ENCODE results near the gene VILL. TPM values are rescaled to one million over a fixed set of nuclear protein-coding genes. Genes with fewer than 3 reads are reported as not detected.

The VILL gene
- total RNA-seq, 1 experiment from 2014 or later: 1.2 TPM

DNA sequence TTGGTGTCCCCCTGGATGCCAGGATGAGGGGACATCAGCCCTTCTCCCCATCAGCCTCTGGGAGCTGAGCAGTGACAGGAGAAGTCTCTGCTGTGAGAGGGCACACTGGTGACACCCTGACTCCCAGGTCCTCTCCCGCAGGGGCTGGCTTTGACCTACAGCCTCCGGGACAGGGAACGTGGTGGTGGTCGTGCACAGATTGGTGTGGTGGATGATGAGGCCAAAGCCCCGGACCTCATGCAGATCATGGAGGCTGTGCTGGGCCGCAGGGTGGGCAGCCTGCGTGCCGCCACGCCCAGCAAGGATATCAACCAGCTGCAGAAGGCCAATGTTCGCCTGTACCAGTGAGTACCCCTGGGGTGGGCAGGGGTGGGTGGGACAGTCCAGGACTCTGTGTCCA, 6.8 kb downstream of the VILL start:
- Histone ChIP-seq H3K4me2 (ENCODE audit: low read length) (no peak overlapping the region), H2AFZ (ENCODE audit: low read depth, low read length, poor library complexity, severe bottlenecking) (no peak overlapping the region), H3K36me3 (ENCODE audit: control insufficient read depth in 1 of 2, insufficient read depth in 2 of 2, low read length in 2 of 2) (no peaks in the 10 kb centered on the region), H3K9ac (ENCODE audit: low read length) (no peak overlapping the region), H3K4me1 (ENCODE audit: control insufficient read depth in 1 of 2, insufficient read depth in 2 of 2, low read length in 2 of 2) (peaks cover 11 to 42% of the 10 kb centered on the region in 2 experiments), H3K79me2 (ENCODE audit: insufficient read depth, low read length) (no peaks in the 10 kb centered on the region), H3K27me3 (ENCODE audit: insufficient read depth, low read length) (no peaks in the 10 kb centered on the region), H3K27ac (ENCODE audit: low read depth, low read length) (no peak overlapping the region), H3K4me3 (replicated peaks in 1 of 2; ENCODE audit: low read depth in 1 of 2, low read length in 2 of 2) (no peak overlapping the region), H3K9me2 (ENCODE audit: insufficient read depth) (no peaks in the 10 kb centered on the region), H4K20me1 (ENCODE audit: insufficient read depth) (no peaks in the 10 kb centered on the region), H3K9me3 (ENCODE audit: control insufficient read depth in 1 of 2, insufficient read depth in 1 of 2, low read depth in 1 of 2, low read length in 2 of 2) (no peaks in the 10 kb centered on the region)
- BruUV-seq (replicated peaks): no TSS peak
- ATAC-seq: no peak
- ChIA-PET POLR2A (interaction anchor here (0.9 to 1.0 kb wide), 2 partner anchors 23 to 26 kb away, joined by 3 read pairs; no protein-coding TSS in a partner anchor), CTCF (interaction anchor here (0.8 to 1.6 kb wide), 14 partner anchors 8 to 301 kb away, joined by 3 to 24 read pairs (median 4); no protein-coding TSS in a partner anchor), RAD21 (ENCODE audit: low non-redundant PET in 1 of 2, low total read pairs in 2 of 2, uncharacterized antibody in 2 of 2, unreplicated experiment in 2 of 2) (interaction anchor here (0.7 to 1.1 kb wide), 2 partner anchors 134 to 142 kb away, joined by 3 to 6 read pairs; no protein-coding TSS in a partner anchor)
- intact Hi-C loops (cut with micrococcal nuclease): no loop called here
- TF ChIP-seq SIN3A (IDR thresholded peaks at IDR 0.05; ENCODE audit: low read depth): no peak
- TF ChIP-seq ELF1 (IDR thresholded peaks at IDR 0.05; ENCODE audit: borderline replicate concordance, low read depth): no peak
- no peak for DNase-seq (ENCODE audit: low read depth, low spot score)

- peak overlapping the region; percentile 71 for H3K9ac ChIP-seq (ENCODE audit: low read length)
- TF ChIP-seq EZH2phosphoT487 (IDR thresholded peaks at IDR 0.05; ENCODE audit: borderline replicate concordance) (no peak), POLR2A (IDR thresholded peaks at IDR 0.05; ENCODE audit: borderline replicate concordance, extremely low read depth, insufficient read depth, insufficient read length) (peak; percentile 16), EGR1 (IDR thresholded peaks at IDR 0.05; ENCODE audit: low read depth) (no peak), SIN3A (IDR thresholded peaks at IDR 0.05; ENCODE audit: low read depth) (no peak)
- ChIA-PET RAD21 (ENCODE audit: low non-redundant PET in 1 of 2, low total read pairs in 2 of 2, uncharacterized antibody in 2 of 2, unreplicated experiment in 2 of 2) (no interaction called here), POLR2A (no interaction called here), CTCF (interaction anchor here (1.3 to 1.6 kb wide), 3 partner anchors 24 to 142 kb away, joined by 3 to 24 read pairs (median 22); no protein-coding TSS in a partner anchor)
- DNase-seq (ENCODE audit: low read depth, low spot score) (no peak), ATAC-seq (no peak)
- H3K79me2 ChIP-seq (ENCODE audit: insufficient read depth, low read length): no peaks in the 10 kb centered on the region
- no peak overlapping the region for H2AFZ ChIP-seq (ENCODE audit: low read depth, low read length, poor library complexity, severe bottlenecking)
- peak overlapping the region; percentile 49; the same call in 1 of the 2 replicates for H3K27ac ChIP-seq (ENCODE audit: low read depth, low read length)
- no peaks in the 10 kb centered on the region for H3K36me3 ChIP-seq (ENCODE audit: control insufficient read depth in 1 of 2, insufficient read depth in 2 of 2, low read length in 2 of 2)
- H3K9me3 ChIP-seq (ENCODE audit: control insufficient read depth in 1 of 2, insufficient read depth in 1 of 2, low read depth in 1 of 2, low read length in 2 of 2): no peaks in the 10 kb centered on the region
- H3K4me1 ChIP-seq (ENCODE audit: control insufficient read depth in 1 of 2, insufficient read depth in 2 of 2, low read length in 2 of 2): peaks cover 11 to 37% of the 10 kb centered on the region in 2 experiments
- H3K4me3 ChIP-seq (replicated peaks in 1 of 2; ENCODE audit: low read depth in 1 of 2, low read length in 2 of 2): no peak overlapping the region
- H4K20me1 ChIP-seq (ENCODE audit: insufficient read depth): no peaks in the 10 kb centered on the region
- no TSS peak for BruUV-seq (replicated peaks)
- H3K4me2 ChIP-seq (ENCODE audit: low read length): peak overlapping the region; percentile 95
- H3K9me2 ChIP-seq (ENCODE audit: insufficient read depth): no peaks in the 10 kb centered on the region
- H3K27me3 ChIP-seq (ENCODE audit: insufficient read depth, low read length): no peaks in the 10 kb centered on the region
- intact Hi-C loops (cut with micrococcal nuclease): no loop called here
Measured at GRCh38 chr3:37997791-37998370, 7.3 kb downstream of the VILL start.
